Esophagus squamous epithelium (tissue), 4 donors: ENCODE measurements around the gene DUSP15.

Source experiments
- POLR2A ChIP-seq, 4 donors: fragments of 450-650 bp; IDR thresholded peaks; one replicate each; pipeline ENCODE4 v1.6.1; 2017; ENCODE audit warnings: antibody characterized with exemption in 4 of 4, mild to moderate bottlenecking in 4 of 4, moderate library complexity in 3 of 4
- TF ChIP-seq, protein P1 (sequence below), 6 experiments: fragments of 450-650 bp in 4 of 6; fragments of 200-600 bp in 2 of 6; sonication (generic) in 2 of 6; IDR thresholded peaks; one replicate each; pipeline ENCODE4 v1.5.1; 2016 to 2019; ENCODE audit warnings: antibody characterized with exemption in 6 of 6, mild to moderate bottlenecking in 4 of 6, moderate library complexity in 4 of 6

DNA sequence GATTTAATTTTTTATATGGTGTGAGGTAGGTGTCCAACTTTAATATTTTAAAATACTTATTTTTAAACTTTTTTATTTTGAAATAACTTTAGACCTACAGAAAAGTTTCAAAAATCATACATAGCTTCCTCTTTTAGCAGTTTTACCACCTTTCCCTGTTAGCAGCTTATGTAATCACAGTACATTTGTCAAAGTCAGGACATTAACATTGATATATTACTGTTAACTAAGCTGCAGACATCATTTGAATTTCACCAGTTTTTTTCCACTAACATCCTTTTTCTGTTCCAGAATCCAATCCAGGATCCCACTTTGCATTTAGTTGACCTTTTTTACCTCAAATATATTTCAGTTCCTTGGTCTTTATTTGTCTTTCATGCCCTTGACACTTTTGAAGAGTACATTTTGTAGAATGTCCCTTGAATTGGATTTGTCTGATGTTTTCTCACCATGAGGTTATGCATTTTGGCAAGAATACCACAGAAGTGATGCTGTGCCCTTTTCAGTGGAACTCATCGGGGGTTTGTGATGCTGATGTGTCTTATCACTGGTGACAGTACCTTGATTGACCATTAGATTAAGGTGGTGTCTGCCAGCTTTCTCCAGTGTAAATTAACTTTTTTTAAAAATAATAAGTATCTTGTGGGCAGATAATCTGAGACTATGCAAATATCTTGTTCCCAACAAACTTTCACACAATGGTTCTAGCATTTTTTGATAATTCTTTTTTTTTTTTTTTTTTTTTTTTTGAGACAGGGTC is 33.5 kb upstream of the DUSP15 start:
- TF ChIP-seq, protein P1, sequence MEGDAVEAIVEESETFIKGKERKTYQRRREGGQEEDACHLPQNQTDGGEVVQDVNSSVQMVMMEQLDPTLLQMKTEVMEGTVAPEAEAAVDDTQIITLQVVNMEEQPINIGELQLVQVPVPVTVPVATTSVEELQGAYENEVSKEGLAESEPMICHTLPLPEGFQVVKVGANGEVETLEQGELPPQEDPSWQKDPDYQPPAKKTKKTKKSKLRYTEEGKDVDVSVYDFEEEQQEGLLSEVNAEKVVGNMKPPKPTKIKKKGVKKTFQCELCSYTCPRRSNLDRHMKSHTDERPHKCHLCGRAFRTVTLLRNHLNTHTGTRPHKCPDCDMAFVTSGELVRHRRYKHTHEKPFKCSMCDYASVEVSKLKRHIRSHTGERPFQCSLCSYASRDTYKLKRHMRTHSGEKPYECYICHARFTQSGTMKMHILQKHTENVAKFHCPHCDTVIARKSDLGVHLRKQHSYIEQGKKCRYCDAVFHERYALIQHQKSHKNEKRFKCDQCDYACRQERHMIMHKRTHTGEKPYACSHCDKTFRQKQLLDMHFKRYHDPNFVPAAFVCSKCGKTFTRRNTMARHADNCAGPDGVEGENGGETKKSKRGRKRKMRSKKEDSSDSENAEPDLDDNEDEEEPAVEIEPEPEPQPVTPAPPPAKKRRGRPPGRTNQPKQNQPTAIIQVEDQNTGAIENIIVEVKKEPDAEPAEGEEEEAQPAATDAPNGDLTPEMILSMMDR (IDR thresholded peaks at IDR 0.05), result no peak
- no peak for TF ChIP-seq POLR2A (IDR thresholded peaks at IDR 0.05)
